ENCODE results near the gene SPIN2A. TPM values are rescaled to one million over a fixed set of nuclear protein-coding genes. Genes with fewer than 3 reads are reported as not detected.
"Not testable (repeated sequence)": the region's sequence is repeated elsewhere in the genome, so short reads cannot be mapped to it uniquely, and the experiment has no call there.

The SPIN2A gene
- 0.24 TPM for polyA plus RNA-seq (2012; ENCODE audit: low read depth, missing spikeins)

- FAIRE-seq; DNase-seq (ENCODE audit: insufficient read length, low spot score): not testable (repeated sequence)
These were observed at the start of gene SPIN2A for GRCh38 chrX:57137073-57137472. TSS of gene SPIN2A (minus strand) at chrX:57137397. CDS start at chrX:57136597, 800 bp downstream.

GRCh38 chrX:57178605-57179004 lies 41.4 kb upstream of the SPIN2A start:
- peak; percentile 47 for FAIRE-seq
- no peak for DNase-seq (ENCODE audit: insufficient read length, low spot score)
- TF ChIP-seq POU2F2 (IDR thresholded peaks at IDR 0.05; ENCODE audit: low read depth, low read length): no peak
- TF ChIP-seq SPI1 (IDR thresholded peaks at IDR 0.05; ENCODE audit: low read depth, low read length): no peak

GRCh38 chrX:57177070-57177469 lies 39.9 kb upstream of the SPIN2A start:
- no peak for FAIRE-seq
- DNase-seq (ENCODE audit: insufficient read length, low spot score): no peak
- TF ChIP-seq PAX5 (IDR thresholded peaks at IDR 0.05; ENCODE audit: insufficient read depth, low read length, severe bottlenecking) (no peak), POLR2AphosphoS5 (IDR thresholded peaks at IDR 0.05; ENCODE audit: low read depth, low read length) (no peak), POU2F2 (IDR thresholded peaks at IDR 0.05; ENCODE audit: low read depth, low read length) (no peak), POLR2A (IDR thresholded peaks at IDR 0.05; ENCODE audit: low read depth, low read length) (no peak), TAF1 (IDR thresholded peaks at IDR 0.05; ENCODE audit: low read depth, low read length) (no peak), SPI1 (IDR thresholded peaks at IDR 0.05; ENCODE audit: low read depth, low read length) (no peak)

GRCh38 chrX:57172544-57172943 lies 35.3 kb upstream of the SPIN2A start:
- no peak for FAIRE-seq
- DNase-seq (ENCODE audit: insufficient read length, low spot score): no peak
- no peak for TF ChIP-seq TAF1 (IDR thresholded peaks at IDR 0.05; ENCODE audit: low read depth, low read length)
- TF ChIP-seq POLR2A (IDR thresholded peaks at IDR 0.05; ENCODE audit: low read depth, low read length): no peak
- peak; percentile 53; the same call in 1 of the 2 replicates for TF ChIP-seq SPI1 (IDR thresholded peaks at IDR 0.05; ENCODE audit: low read depth, low read length)

GRCh38 chrX:57156397-57157049 lies 19.3 kb upstream of the SPIN2A start:
- no peak for DNase-seq (ENCODE audit: insufficient read length, low spot score)
- FAIRE-seq: no peak

GRCh38 chrX:57155171-57155570 lies 18.0 kb upstream of the SPIN2A start:
- DNase-seq (ENCODE audit: insufficient read length, low spot score) (no peak), FAIRE-seq (no peak)
- TF ChIP-seq TAF1 (IDR thresholded peaks at IDR 0.05; ENCODE audit: low read depth, low read length) (no peak), SPI1 (IDR thresholded peaks at IDR 0.05; ENCODE audit: low read depth, low read length) (no peak), PAX5 (IDR thresholded peaks at IDR 0.05; ENCODE audit: insufficient read depth, low read length, severe bottlenecking) (no peak), POU2F2 (IDR thresholded peaks at IDR 0.05; ENCODE audit: low read depth, low read length) (no peak), POLR2AphosphoS5 (IDR thresholded peaks at IDR 0.05; ENCODE audit: low read depth, low read length) (no peak), POLR2A (IDR thresholded peaks at IDR 0.05; ENCODE audit: low read depth, low read length) (no peak)

More at GRCh38 chrX:57156397-57157049, 19.3 kb upstream of the SPIN2A start:
- TF ChIP-seq POLR2AphosphoS5 (IDR thresholded peaks at IDR 0.05; ENCODE audit: low read depth, low read length) (no peak), SPI1 (IDR thresholded peaks at IDR 0.05; ENCODE audit: low read depth, low read length) (no peak), TAF1 (IDR thresholded peaks at IDR 0.05; ENCODE audit: low read depth, low read length) (no peak), POLR2A (IDR thresholded peaks at IDR 0.05; ENCODE audit: low read depth, low read length) (no peak), PAX5 (IDR thresholded peaks at IDR 0.05; ENCODE audit: insufficient read depth, low read length, severe bottlenecking) (no peak), POU2F2 (IDR thresholded peaks at IDR 0.05; ENCODE audit: low read depth, low read length) (no peak)

GRCh38 chrX:57152222-57152621 lies 15.0 kb upstream of the SPIN2A start:
- not testable (repeated sequence) for DNase-seq (ENCODE audit: insufficient read length, low spot score); FAIRE-seq

GRCh38 chrX:57138674-57139073 lies 1.5 kb upstream of the SPIN2A start:
- FAIRE-seq (no peak), DNase-seq (ENCODE audit: insufficient read length, low spot score) (no peak)
- TF ChIP-seq POLR2A (IDR thresholded peaks at IDR 0.05; ENCODE audit: low read depth, low read length): no peak
- no peak for TF ChIP-seq POLR2AphosphoS5 (IDR thresholded peaks at IDR 0.05; ENCODE audit: low read depth, low read length)
- no peak for TF ChIP-seq PAX5 (IDR thresholded peaks at IDR 0.05; ENCODE audit: insufficient read depth, low read length, severe bottlenecking)
- TF ChIP-seq SPI1 (IDR thresholded peaks at IDR 0.05; ENCODE audit: low read depth, low read length): no peak
- TF ChIP-seq POU2F2 (IDR thresholded peaks at IDR 0.05; ENCODE audit: low read depth, low read length): no peak
- no peak for TF ChIP-seq TAF1 (IDR thresholded peaks at IDR 0.05; ENCODE audit: low read depth, low read length)

GRCh38 chrX:57137501-57137900 lies 304 bp upstream of the SPIN2A start:
- no peak for DNase-seq (ENCODE audit: insufficient read length, low spot score)
- FAIRE-seq: no peak
- TF ChIP-seq POLR2A (IDR thresholded peaks at IDR 0.05; ENCODE audit: low read depth, low read length) (no peak), POLR2AphosphoS5 (IDR thresholded peaks at IDR 0.05; ENCODE audit: low read depth, low read length) (no peak), POU2F2 (IDR thresholded peaks at IDR 0.05; ENCODE audit: low read depth, low read length) (no peak), SPI1 (IDR thresholded peaks at IDR 0.05; ENCODE audit: low read depth, low read length) (no peak), TAF1 (IDR thresholded peaks at IDR 0.05; ENCODE audit: low read depth, low read length) (no peak), PAX5 (IDR thresholded peaks at IDR 0.05; ENCODE audit: insufficient read depth, low read length, severe bottlenecking) (no peak)

GRCh38 chrX:57136589-57136988 lies 608 bp downstream of the SPIN2A start:
- DNase-seq (ENCODE audit: insufficient read length, low spot score): not testable (repeated sequence)
- peak; percentile 26 for FAIRE-seq

- FAIRE-seq: no peak
- TF ChIP-seq SPI1 (IDR thresholded peaks at IDR 0.05; ENCODE audit: low read depth, low read length) (no peak), POLR2A (IDR thresholded peaks at IDR 0.05; ENCODE audit: low read depth, low read length) (no peak), POLR2AphosphoS5 (IDR thresholded peaks at IDR 0.05; ENCODE audit: low read depth, low read length) (no peak), PAX5 (IDR thresholded peaks at IDR 0.05; ENCODE audit: insufficient read depth, low read length, severe bottlenecking) (no peak), TAF1 (IDR thresholded peaks at IDR 0.05; ENCODE audit: low read depth, low read length) (no peak), POU2F2 (IDR thresholded peaks at IDR 0.05; ENCODE audit: low read depth, low read length) (no peak)
- DNase-seq (ENCODE audit: insufficient read length, low spot score): no peak
These were observed 1.9 kb downstream of the SPIN2A start for GRCh38 chrX:57135287-57135686.

Measured in GM12891 (cell line).